ENCODE measurements around the gene KIT. TPM values are rescaled to one million over a fixed set of nuclear protein-coding genes. Genes with fewer than 3 reads are reported as not detected.
"Not testable (repeated sequence)": the region's sequence is repeated elsewhere in the genome, so short reads cannot be mapped to it uniquely, and the experiment has no call there.

KIT gene
- total and polyA plus RNA-seq, 2 donors (not counting 1 experiment from before 2014, with no cell fraction given) = 0.01 TPM; not detected in 1

DNA sequence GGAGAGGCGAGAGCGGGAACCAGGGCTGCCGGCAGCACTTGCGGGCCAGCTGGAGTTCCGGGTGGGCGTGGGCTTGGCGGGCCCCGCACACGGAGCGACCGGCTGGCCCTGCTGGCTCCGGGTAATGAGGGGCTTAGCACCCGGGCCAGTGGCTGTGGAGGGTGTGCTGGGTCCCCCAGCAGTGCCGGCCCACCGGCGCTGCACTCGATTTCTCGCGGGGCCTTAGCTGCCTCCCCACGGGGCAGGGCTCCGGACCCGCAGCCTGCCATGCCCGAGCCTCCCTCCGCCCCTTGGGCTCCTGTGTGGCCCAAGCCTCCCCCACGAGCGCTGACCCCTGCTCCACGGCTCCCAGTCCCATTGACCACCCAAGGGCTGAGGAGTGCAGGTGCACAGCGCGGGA, 25.2 kb upstream of the KIT start:
- Histone ChIP-seq H3K9ac (ENCODE audit: low read length) (no peak overlapping the region), H3K4me1 (ENCODE audit: control insufficient read depth in 2 of 2, insufficient read depth in 2 of 2, low read length in 2 of 2) (no peaks in the 10 kb centered on the region), H3K36me3 (replicated peaks in 1 of 2; ENCODE audit: control extremely low read depth in 1 of 2, control insufficient read depth in 1 of 2, extremely low read depth in 1 of 2, insufficient read depth in 2 of 2, low read length in 1 of 2) (no peaks in the 10 kb centered on the region), H3K9me3 (ENCODE audit: control extremely low read depth in 1 of 3, control insufficient read depth in 2 of 3, insufficient read depth in 1 of 3, low read length in 2 of 3) (no peaks in the 10 kb centered on the region), H2AFZ (ENCODE audit: insufficient read depth, low read depth, low read length, poor library complexity, severe bottlenecking) (no peak overlapping the region), H3K4me2 (replicated peaks; ENCODE audit: low read depth, low read length, poor library complexity, severe bottlenecking) (no peak overlapping the region), H3K27ac (ENCODE audit: low read length in 2 of 2) (no peak overlapping the region), H3K79me2 (ENCODE audit: control insufficient read depth, insufficient read depth, low read length) (no peaks in the 10 kb centered on the region), H4K20me1 (ENCODE audit: control insufficient read depth, insufficient read depth, low read length, poor library complexity, severe bottlenecking) (no peaks in the 10 kb centered on the region), H3K27me3 (replicated peaks in 1 of 4; ENCODE audit: control extremely low read depth in 1 of 4, control insufficient read depth in 3 of 4, insufficient read depth in 4 of 4, low read length in 3 of 4) (peaks cover 0 to 2% (median 0%) of the 10 kb centered on the region in 4 experiments), H3K4me3 (ENCODE audit: control extremely low read depth in 1 of 5, extremely low read depth in 1 of 5, insufficient read depth in 1 of 5, low read depth in 2 of 5, low read length in 4 of 5) (no peak overlapping the region)
- ChIA-PET POLR2A (no interaction called here), CTCF (no interaction called here)
- Mint-ChIP-seq H3K4me3 (no peak overlapping the region), H3K27me3 (peaks cover 4% of the 10 kb centered on the region), H3K4me1 (peaks cover 4% of the 10 kb centered on the region), H3K9me3 (ENCODE audit: insufficient read depth) (no peaks in the 10 kb centered on the region), H3K27ac (no peak overlapping the region)
- 99% methylated on average over 16 of the region's 29 CpGs for WGBS (ENCODE audit: insufficient coverage)
- DNase-seq (no peak), ATAC-seq (ENCODE audit: low read depth) (no peak)
- intact Hi-C loops (cut with micrococcal nuclease) = no loop called here
- TF ChIP-seq, protein P1, sequence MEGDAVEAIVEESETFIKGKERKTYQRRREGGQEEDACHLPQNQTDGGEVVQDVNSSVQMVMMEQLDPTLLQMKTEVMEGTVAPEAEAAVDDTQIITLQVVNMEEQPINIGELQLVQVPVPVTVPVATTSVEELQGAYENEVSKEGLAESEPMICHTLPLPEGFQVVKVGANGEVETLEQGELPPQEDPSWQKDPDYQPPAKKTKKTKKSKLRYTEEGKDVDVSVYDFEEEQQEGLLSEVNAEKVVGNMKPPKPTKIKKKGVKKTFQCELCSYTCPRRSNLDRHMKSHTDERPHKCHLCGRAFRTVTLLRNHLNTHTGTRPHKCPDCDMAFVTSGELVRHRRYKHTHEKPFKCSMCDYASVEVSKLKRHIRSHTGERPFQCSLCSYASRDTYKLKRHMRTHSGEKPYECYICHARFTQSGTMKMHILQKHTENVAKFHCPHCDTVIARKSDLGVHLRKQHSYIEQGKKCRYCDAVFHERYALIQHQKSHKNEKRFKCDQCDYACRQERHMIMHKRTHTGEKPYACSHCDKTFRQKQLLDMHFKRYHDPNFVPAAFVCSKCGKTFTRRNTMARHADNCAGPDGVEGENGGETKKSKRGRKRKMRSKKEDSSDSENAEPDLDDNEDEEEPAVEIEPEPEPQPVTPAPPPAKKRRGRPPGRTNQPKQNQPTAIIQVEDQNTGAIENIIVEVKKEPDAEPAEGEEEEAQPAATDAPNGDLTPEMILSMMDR (IDR thresholded peaks at IDR 0.05) = no peak
- TF ChIP-seq EZH2 (IDR thresholded peaks at IDR 0.05; ENCODE audit: borderline replicate concordance, insufficient read depth, low read depth, low read length, poor library complexity, severe bottlenecking) = no peak

DNA sequence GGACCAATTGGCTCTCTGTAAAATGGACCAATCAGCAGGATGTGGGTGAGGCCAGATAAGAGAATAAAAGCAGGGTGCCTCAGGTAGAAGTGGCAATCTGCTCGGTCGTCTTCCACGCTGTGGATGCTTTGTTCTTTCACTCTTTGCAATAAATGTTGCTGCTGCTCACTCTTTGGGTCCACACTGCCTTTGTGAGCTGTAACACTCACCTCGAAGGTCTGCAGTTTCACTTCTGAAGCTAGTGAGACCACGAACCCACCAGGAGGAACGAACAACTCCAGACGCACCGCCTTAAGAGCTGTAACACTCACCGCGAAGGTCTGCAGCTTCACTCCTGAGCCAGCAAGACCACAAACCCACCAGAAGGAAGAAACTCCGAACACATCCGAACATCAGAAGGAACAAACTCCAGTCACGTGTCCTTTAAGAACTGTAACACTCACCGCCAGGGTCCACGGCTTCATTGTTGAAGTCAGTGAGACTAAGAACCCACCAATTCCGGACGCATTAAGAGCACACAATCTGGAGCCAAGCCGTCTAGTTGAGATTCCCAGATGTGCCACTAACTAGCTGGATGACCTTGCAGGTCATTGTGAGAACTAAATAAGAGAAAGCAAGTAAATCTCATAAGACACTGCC, 24.5 kb upstream of the KIT start:
- H3K4me3 ChIP-seq (ENCODE audit: control extremely low read depth in 1 of 5, extremely low read depth in 1 of 5, insufficient read depth in 1 of 5, low read depth in 2 of 5, low read length in 4 of 5); CTCF ChIA-PET; H3K27me3 Mint-ChIP-seq; H3K4me2 ChIP-seq (replicated peaks; ENCODE audit: low read depth, low read length, poor library complexity, severe bottlenecking); H3K27ac ChIP-seq (ENCODE audit: low read length in 2 of 2); H3K9ac ChIP-seq (ENCODE audit: low read length); H4K20me1 ChIP-seq (ENCODE audit: control insufficient read depth, insufficient read depth, low read length, poor library complexity, severe bottlenecking); DNase-seq; H3K27ac Mint-ChIP-seq; H3K9me3 Mint-ChIP-seq (ENCODE audit: insufficient read depth); H3K4me1 ChIP-seq (ENCODE audit: control insufficient read depth in 2 of 2, insufficient read depth in 2 of 2, low read length in 2 of 2); H3K9me3 ChIP-seq (ENCODE audit: control extremely low read depth in 1 of 3, control insufficient read depth in 2 of 3, insufficient read depth in 1 of 3, low read length in 2 of 3); H3K4me1 Mint-ChIP-seq; H3K27me3 ChIP-seq (replicated peaks in 1 of 4; ENCODE audit: control extremely low read depth in 1 of 4, control insufficient read depth in 3 of 4, insufficient read depth in 4 of 4, low read length in 3 of 4); H3K79me2 ChIP-seq (ENCODE audit: control insufficient read depth, insufficient read depth, low read length); POLR2A ChIA-PET; intact Hi-C loops (cut with micrococcal nuclease); H3K36me3 ChIP-seq (replicated peaks in 1 of 2; ENCODE audit: control extremely low read depth in 1 of 2, control insufficient read depth in 1 of 2, extremely low read depth in 1 of 2, insufficient read depth in 2 of 2, low read length in 1 of 2); ATAC-seq (ENCODE audit: low read depth): not testable (repeated sequence)
- WGBS (ENCODE audit: insufficient coverage) = 66% methylated on average over 13 of the region's 18 CpGs
- peak overlapping the region; percentile 12 for H3K4me3 Mint-ChIP-seq
- peak overlapping the region; percentile 38 for H2AFZ ChIP-seq (ENCODE audit: insufficient read depth, low read depth, low read length, poor library complexity, severe bottlenecking)
